Fibroblast of skin of abdomen (primary cell): ENCODE measurements around the gene WHRN.

Experiments used
- DNase-seq: peaks from one replicate; pipeline ENCODE4 v3.0.0-alpha.2; 2013

The WHRN gene

GRCh38 chr9:114470581-114470980 is 34.7 kb downstream of the WHRN start:
- DNase-seq = no peak

GRCh38 chr9:114470121-114470520 is 35.2 kb downstream of the WHRN start:
- DNase-seq = no peak

DNA sequence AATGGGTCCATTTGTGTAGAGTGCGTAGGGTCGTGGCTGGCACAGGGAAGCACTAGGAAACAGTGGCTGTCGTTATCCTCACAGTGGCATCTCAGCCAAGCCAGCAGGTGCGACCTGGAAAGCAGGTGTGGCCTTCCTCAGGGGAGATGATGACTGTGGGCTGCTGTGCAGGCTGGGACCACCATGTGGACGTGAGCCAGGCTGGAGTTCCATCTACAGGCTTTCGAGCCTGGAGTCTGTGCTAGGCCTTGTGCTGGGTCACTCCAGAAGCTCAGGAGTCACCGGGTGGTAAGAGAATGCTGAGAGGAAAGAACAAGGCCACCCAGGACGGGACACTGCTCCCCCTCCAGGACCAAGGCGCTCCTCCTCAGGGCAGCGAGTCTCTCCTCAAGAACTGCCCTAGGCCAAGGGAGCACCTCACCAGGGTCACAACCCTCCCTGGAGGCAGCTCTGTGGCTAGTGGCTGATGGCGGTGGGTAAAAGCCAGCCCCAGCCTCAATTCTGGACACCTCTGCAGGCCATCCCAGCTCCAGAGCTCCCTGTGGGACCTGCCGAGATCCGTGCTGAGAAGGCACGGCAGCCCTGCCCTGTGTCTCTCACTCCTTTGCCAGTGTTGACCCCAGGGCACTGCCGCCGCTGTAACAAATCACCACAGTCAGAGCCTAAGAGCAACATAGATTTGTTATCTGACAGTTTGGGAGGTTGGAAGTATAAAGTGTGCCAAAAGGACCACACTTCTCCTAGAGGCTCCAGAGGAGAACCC is 36.0 kb downstream of the WHRN start:
- no peak for DNase-seq

DNA sequence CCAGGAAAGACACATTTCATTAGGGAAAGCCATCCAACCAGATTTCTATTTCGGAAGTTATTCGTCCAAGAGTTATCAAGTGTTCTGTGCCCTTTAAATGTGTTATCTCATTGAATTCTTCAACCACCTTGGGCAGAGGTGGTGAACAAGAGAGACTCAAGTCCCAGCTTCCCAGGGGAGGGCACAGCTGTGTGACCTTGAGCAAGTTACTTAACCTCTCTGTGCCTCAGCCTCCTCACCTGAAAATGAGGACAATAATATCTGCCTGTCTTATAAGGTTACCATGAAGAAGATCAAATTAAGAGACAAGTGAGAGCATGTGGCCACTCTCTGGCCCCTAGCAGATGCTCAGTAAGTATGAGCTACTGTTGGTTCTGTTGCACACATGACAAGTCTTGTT is 37.4 kb downstream of the WHRN start:
- DNase-seq = no peak

GRCh38 chr9:114467226-114467750 is 38.0 kb downstream of the WHRN start:
- DNase-seq = no peak

DNA sequence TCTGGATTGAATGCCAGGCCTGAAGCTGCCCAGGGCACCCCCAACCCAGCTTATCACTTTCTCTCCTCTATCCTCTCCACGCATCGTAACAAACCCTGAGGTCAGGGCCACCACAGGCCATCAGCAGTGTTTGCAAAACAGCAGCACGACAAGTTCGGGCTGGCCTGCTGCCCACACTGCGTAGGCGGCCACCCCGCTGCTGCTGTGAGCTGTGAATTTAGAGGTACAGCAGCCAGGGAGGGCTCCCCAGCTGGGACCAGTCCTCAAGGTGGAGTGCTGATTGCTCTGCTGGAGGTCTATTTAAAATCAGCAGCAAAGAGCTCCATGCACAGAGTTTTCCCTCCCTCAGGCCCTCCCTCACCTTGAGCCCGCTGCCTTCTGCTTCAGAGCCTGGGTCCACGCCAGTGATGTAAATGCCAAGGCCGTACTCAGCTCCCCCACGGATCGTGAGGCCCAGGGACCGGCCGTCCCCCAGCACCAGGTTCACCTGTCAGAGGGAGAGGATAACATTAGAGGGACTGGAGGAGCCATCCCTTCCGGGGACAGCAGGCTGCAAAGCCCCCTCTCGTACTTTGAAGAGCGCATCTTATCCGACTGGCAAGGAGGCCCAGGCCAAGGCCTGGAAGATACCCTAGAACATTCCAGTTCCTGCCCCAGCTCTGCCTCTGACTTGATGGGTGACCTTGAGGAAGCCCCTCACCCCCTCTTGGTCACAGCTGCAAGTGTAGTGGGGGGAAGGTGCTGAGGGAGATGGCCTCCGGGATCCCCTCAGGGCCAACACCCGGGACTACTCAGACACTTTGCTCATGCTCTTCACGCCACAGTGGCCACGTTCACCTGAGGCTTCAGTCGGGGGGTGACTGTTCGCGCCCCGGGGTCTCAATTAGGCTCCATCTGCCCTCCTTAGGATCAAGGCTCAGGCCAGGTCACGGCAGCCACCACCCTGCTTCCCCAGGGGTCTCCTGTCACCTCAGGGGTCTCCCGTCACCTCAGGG is 39.1 kb downstream of the WHRN start:
- no peak for DNase-seq

- no peak for DNase-seq
Measured at GRCh38 chr9:114465417-114465816, 39.9 kb downstream of the WHRN start.

- no peak for DNase-seq
Measured at GRCh38 chr9:114464281-114465051, 40.8 kb downstream of the WHRN start.

GRCh38 chr9:114462791-114463190 is 42.5 kb downstream of the WHRN start:
- peak; percentile 9 for DNase-seq

DNA sequence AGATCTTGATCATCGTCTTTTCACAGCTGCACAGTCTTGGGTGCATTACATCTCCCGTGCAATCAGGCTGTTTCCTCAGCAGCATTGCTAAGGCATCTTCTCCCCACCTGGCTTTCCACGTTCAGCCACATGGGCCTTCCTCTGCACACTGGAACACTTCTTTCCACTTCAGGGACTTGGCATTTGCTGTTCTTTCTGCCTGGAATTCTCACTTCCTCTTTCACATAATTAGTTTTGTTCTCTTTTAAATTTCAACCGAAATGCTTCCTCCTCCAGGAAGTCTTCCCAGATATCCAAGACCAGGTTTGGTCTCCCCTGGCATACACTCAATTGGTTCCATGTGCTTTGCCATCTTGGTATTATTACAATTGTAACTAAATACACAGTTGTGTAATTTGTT is 43.8 kb downstream of the WHRN start:
- no peak for DNase-seq

DNA sequence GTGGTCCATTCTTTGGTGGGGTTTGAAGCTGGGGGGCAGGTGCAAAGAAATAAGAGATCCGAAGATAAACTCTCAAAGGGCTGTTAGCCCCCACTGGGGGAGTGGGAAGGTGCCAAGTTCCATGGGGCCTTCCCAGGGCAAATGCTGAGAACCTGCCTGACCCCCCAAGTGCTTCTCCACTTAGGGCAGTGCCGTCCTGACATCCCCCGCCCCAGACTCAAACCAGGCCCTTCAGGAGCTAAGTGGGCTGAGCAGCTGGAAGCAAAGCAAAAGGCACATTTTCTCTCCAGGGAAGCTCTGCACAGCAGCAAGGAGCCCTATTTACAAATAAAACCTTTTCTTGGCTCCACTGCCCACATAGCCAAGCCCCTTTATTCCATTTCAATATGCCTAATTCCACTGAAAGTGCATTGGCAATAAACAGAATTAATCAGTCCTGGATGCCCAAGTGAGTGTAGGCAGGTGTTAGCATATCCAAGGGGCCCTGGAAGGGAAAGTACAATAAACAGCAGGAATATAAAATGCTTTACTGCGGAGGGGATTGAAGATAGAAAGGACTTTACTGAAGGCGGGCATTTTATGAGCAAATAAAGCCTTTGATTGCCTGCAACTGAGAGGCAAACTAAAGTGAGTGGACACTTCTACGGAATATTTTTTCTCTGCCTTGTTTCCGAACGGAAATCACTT is 44.6 kb downstream of the WHRN start:
- no peak for DNase-seq

DNA sequence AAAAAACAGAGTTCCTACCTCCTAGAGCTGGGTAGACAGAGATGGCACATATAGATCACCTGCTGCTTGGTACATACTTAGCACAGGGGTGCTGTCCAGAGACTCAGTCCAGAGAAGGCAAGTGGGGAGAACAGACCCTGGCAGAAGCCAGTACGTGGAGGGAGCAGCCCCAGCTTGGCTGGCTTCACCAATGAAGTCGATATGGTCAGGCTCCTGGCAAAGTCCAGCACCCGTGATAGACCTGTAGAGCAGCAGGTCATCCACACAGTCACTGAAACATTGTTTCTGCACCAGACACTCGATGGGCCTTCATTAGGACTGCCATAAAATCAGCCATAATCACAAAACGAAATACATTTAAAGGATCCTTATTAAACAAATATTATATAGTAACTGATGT is 45.8 kb downstream of the WHRN start:
- DNase-seq = no peak

GRCh38 chr9:114456929-114457328 is 48.3 kb downstream of the WHRN start:
- DNase-seq = no peak

- no peak for DNase-seq
Measured at GRCh38 chr9:114454652-114455051, 50.6 kb downstream of the WHRN start.

GRCh38 chr9:114452219-114453165 is 52.8 kb downstream of the WHRN start:
- DNase-seq = no peak

DNA sequence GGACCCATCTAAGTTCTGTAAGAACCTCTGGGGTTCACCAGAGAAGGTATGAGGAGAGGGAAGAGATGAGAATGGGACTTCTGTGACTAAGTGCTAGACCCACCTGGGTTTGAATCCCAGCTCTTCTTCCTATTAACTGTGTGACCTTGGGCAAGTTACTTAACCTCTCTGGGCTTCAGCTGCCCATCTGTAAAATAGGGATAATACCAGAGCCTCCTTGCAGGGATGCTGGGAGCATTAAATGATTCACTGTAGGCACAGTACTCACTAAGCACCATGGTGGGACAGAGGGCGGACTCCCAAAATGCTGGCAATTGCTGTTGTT is 53.6 kb downstream of the WHRN start:
- no peak for DNase-seq

DNA sequence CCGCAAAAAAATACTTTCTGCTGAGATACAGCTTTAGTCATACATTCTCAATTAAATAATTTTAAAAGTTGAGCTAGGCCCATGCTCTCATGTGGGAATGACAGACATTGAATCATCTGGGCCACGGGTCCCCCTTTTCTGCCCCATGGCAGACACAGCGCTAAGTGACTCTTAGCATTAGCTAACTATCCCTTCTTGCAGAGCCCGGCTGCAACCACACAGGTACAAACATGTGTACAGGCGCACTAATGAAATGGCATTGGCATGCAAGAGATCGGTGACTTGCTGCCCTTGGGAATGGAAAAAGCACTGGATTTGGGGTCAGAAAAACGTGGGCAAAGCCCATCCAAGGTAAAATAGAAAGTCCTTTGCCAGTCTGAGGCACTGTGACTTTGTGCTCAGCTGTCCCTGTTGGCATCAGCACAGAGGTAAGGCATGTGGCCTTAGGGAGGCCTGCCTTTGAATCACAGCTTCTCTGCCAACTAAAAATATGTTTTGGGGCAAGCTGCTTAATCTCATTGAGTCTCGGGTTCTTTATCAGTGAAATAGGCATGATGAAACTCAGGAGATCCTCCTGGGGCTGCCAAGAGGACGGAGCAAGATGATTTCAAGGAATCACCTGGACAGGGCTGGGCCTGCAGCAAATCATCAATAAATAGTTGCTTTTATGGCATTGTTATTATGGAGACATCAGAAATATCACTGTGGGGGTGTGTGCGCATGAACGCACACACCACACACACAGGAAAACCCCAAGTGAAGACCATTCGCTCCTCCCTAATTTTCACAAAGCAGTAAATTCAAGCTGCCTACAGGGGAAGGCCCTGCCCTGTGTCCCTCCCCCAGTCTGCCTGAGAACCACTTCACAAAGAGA is 54.2 kb downstream of the WHRN start:
- no peak for DNase-seq

DNA sequence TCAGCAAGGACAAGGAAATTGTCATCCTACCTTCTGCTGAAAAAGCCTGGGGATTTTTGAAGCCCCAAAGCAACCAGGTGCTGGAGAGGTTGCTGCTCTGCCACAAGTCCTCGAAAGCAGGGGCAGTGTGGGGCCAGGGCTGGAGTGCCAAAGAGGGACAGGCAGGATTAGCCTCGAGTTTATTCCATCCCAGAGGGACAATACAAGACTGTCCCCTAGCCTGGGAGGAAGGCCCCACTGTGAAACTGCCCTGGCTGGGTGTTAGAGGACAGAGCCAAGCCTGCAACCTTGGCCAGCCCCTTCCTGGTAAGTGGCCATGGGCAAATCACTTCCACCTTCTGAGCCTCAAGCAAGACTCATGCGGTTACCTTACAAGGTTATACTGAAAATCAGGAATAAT is 55.1 kb downstream of the WHRN start:
- no peak for DNase-seq

DNA sequence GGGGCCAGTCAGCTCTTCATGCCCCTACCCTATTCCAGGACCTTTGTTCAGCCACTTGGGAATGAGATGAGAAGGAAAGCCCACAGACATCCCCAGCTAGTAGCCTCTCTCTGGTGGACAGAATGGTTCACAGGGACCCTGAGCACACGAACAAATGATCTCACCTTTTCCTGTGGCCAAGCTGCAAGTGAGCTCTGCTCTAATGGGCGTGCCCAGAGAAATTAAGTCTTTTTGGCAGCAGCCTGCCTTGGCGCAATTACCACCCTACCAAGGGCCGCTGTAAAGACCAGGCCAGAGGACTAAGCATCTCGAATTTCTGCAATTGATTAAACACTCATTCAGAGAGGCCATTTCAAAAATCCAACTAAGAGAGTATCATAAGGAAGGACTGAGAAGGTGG is 56.0 kb downstream of the WHRN start:
- no peak for DNase-seq

DNA sequence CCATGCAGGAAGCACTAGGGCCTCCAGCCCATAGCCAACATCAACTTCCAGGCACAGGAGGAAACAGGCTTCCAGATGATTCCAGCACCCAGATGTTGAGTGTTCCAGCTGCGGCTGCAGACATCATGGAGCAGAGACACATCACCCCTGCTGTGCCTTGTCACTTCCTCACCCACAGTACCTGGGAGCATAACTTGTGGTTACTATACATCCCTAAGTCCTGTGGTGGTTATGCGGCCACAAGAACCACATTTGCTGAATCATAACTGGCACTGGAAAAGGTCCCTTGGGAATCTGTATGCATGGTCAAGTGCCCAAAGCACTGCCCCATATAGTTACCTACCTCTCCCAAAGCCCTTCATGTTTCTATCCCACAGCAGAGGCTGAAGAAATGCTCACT is 56.6 kb downstream of the WHRN start:
- peak; percentile 44 for DNase-seq
